ENCODE measurements around the gene ECE1. TPM values are rescaled to one million over a fixed set of nuclear protein-coding genes. Genes with fewer than 3 reads are reported as not detected.

ECE1 gene
- total RNA-seq, 1 experiment from 2014 or later, result 192 TPM

- in situ Hi-C loops (cut with HindIII; ENCODE audit: low pct_unique_long_range_greater_than_20kb, low sequenced_read_pairs), result loop anchor here (10.0 kb wide), 1 partner anchor 119 kb away; no protein-coding TSS in a partner anchor
These were observed 44.5 kb downstream of the ECE1 start for GRCh38 chr1:21245688-21246229.

More at GRCh38 chr1:21245688-21246229, 44.5 kb downstream of the ECE1 start:
- CTCF ChIA-PET, result interaction anchor here (0.5 to 1.4 kb wide), 2 partner anchors 9 to 13 kb away, joined by 3 to 4 read pairs; no protein-coding TSS in a partner anchor
- TF ChIP-seq REST (IDR thresholded peaks at IDR 0.05; ENCODE audit: insufficient read depth in 1 of 2, low read depth in 2 of 2, low read length in 1 of 2) (no peak), POLR2AphosphoS5 (IDR thresholded peaks at IDR 0.05; ENCODE audit: low read depth, low read length) (no peak), TCF7L2 (IDR thresholded peaks at IDR 0.05; ENCODE audit: low read depth, low read length) (no peak), CTCF (IDR thresholded peaks at IDR 0.05) (no peak), SIN3A (IDR thresholded peaks at IDR 0.05; ENCODE audit: borderline replicate concordance, insufficient read depth, low read depth, low read length) (no peak)
- POLR2A ChIA-PET, result no interaction called here
- intact Hi-C loops (cut with micrococcal nuclease; ENCODE audit: unreplicated experiment), result no loop called here
- no peak overlapping the region for H3K27ac ChIP-seq (ENCODE audit: low read length)
- H3K27me3 ChIP-seq (ENCODE audit: control insufficient read depth, insufficient read depth, low read length), result no peaks in the 10 kb centered on the region
- no TSS peak for BruUV-seq (replicated peaks)
- no peak for DNase-seq (ENCODE audit: low read depth, low spot score)
- no peaks in the 10 kb centered on the region for H3K9me3 ChIP-seq (ENCODE audit: control insufficient read depth, insufficient read depth, low read depth, low read length)
- no peak overlapping the region for H3K4me3 ChIP-seq (ENCODE audit: low read depth in 2 of 2, low read length in 2 of 2)
- H3K4me1 ChIP-seq (ENCODE audit: control insufficient read depth, insufficient read depth, low read length), result 0 out of 2 replicates have a peak, but pooled peaks cover 9% of the 10 kb centered on the region
- ATAC-seq, result no peak
- H3K36me3 ChIP-seq (ENCODE audit: control insufficient read depth, insufficient read depth, low read length), result no peaks in the 10 kb centered on the region
